GM21786 (cell line): ENCODE measurements around the gene SLC35E2B.

Experiments used
- ATAC-seq: cut with Tn5 transposase; IDR thresholded peaks from one replicate; pipeline ENCODE4 v1.9.1; 2021; ENCODE audit not compliant: unreplicated experiment

SLC35E2B gene

DNA sequence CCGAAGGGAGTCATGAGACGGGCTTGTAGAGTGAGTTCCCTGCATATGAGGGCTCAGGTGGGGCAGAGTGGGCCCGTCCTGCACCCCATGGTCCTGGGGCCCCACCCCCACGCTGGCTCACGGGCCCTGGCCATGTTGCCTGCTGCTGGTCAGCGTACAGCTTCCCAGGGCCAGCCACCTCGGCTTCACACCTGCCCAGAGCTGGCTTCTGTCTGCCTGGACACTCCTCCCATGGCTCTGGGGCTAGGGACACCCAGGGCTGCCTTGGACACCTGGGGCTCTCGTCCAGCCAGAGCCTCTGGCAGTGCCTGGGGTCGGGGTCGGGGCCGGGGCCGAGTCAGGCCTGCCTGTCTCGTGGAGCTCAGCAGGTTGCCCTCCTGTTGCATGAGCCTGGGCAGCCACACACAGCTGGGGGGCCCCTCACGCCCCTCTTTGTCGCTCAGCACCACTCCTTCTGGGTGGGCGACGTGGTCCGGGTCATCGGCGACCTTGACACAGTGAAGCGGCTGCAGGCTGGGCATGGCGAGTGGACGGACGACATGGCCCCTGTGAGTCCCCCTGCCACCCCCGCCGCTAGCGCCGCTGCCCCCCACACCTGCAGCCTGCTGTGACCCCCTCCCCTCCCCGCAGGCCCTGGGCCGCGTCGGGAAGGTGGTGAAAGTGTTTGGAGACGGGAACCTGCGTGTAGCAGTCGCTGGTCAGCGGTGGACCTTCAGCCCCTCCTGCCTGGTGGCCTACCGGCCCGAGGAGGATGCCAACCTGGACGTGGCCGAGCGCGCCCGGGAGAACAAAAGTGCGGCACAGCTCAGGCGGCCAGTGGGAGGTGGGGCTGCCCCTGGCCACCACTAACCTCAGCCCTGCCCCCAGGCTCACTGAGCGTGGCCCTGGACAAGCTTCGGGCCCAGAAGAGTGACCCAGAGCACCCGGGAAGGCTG, 66.1 kb downstream of the SLC35E2B start:
- ATAC-seq = no peak

DNA sequence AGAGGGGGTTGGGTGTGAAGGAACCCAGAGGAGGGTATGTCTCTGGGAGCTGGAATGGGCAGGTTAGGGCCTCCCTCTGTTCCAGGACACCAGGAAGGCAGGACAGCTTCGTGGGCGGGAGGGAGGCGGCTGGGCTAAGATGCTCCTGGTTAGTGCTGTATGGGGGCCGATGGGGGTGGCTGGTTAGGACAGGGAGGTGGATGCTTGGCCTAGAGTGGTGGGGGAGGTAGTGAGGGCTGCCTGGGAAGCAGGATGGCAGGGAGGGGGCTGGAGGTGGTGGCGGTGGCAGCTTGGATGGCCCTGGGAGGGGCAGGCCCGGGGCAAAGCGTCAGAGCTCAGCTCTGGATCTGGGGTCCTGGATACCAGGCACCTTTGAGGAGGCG, 66.8 kb downstream of the SLC35E2B start:
- ATAC-seq = no peak

DNA sequence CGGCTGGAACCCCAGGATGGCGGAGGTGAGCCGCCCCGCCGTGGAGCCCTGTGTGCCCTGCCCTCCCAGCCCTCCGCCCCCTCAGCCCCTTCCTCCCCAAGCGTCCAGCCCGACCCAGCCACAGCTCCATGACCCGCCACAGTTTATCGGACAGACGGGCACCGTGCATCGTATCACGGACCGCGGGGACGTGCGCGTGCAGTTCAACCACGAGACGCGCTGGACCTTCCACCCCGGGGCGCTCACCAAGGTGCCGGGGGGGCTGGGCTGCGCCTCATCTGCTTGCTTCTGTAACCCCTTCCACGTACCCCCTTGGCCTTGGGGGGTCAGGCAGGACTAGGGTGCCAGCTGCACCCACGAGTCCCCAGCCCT, 67.2 kb downstream of the SLC35E2B start:
- no peak for ATAC-seq

DNA sequence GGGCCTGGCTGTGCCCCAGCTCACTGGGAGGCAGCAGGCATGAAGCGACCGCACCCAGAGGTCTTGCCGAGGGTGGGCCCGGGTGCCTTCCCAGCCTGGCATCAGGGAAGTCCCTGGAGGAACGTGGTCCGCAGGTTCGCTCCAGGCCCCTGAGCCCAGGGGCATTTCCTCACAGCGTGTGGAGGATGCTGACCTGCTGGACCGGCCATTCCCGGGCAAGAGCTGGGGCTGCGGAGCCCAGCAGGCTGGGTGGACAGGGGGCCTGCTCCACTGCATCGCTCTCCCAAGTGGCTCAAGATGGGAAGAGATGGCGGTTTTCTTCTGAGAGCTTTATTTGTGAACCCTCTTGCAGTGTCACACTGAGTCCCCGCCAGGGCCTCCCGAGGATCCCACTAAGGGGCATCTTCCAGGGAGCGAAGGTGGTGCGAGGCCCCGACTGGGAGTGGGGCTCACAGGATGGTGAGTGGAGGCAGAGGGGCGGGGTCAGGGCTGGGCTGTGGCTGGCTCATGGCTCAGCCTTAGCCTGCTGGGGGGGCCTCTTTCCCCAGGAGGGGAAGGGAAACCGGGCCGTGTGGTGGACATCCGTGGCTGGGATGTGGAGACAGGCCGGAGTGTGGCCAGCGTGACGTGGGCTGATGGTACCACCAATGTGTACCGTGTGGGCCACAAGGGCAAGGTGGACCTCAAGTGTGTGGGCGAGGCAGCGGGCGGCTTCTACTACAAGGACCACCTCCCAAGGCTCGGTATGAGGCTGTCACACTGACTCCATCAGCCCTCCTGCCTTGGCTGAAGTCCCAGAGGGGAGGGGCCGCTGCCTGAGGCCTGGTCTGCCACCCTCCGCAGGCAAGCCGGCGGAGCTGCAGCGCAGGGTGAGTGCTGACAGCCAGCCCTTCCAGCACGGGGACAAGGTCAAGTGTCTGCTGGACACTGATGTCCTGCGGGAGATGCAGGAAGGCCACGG, 67.9 kb downstream of the SLC35E2B start:
- no peak for ATAC-seq

DNA sequence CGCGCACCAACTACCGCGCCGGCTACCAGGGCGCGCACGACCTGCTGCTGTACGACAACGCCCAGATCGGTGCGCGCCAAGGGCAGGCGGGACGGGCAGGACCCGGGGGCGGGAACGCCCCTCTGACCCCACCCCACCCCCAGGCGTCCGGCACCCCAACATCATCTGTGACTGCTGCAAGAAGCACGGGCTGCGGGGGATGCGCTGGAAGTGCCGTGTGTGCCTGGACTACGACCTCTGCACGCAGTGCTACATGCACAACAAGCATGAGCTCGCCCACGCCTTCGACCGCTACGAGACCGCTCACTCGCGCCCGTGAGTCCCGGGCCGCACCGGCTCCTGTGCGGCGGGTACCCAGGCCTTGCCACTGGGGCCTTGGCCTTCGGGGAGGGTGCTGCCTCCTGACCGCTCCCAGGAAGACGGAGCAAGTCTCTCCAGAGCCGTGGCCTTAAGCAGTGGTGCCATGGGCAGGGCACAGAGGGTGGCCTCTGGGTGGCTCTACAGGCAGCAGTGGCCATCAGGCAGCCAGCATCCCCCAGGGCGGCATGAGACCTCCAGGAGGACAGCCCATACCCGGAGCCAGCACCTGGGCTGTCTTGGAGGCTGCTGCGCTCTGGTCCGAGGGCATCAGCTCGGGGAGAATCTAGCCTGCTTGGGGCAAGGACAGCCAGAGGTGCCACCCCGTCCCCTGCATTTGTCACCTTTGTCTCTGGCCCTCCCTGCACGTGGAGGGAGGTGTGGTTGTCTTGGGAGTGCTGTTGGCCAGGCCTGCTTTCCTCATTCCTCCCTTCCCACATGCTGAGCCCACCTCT, 68.8 kb downstream of the SLC35E2B start:
- ATAC-seq = no peak

DNA sequence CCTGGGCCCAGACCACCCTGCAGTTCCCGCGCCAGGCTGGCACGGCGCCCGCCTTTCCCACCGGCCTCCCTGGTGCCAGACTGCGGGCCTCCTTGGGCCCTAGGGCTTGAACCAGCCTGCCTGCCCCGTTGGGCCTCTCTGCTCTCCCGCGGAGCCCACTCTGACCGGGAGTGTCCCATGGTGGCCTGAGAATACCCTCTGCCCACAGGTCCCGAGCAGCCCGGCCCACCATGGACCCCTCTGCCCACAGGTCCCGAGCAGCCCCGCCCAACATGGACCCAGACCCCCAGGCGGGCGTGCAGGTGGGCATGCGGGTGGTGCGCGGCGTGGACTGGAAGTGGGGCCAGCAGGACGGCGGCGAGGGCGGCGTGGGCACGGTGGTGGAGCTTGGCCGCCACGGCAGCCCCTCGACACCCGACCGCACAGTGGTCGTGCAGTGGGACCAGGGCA, 69.4 kb downstream of the SLC35E2B start:
- ATAC-seq = no peak

DNA sequence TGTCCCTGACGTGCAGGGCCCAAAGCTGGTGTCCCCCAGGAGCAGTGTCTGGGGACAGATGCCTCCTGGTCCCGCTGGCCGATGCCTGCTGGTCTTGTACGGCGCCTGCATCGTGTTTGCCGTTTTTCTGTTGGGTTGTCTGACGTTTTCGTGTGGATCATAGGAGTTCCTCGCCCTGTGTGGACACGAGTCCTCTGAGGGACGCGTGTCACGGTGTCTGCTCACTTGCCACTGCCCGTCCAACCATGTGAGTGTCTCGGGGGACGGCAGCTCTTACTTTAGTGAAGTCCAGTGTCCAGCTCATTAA, 69.9 kb downstream of the SLC35E2B start:
- no peak for ATAC-seq

DNA sequence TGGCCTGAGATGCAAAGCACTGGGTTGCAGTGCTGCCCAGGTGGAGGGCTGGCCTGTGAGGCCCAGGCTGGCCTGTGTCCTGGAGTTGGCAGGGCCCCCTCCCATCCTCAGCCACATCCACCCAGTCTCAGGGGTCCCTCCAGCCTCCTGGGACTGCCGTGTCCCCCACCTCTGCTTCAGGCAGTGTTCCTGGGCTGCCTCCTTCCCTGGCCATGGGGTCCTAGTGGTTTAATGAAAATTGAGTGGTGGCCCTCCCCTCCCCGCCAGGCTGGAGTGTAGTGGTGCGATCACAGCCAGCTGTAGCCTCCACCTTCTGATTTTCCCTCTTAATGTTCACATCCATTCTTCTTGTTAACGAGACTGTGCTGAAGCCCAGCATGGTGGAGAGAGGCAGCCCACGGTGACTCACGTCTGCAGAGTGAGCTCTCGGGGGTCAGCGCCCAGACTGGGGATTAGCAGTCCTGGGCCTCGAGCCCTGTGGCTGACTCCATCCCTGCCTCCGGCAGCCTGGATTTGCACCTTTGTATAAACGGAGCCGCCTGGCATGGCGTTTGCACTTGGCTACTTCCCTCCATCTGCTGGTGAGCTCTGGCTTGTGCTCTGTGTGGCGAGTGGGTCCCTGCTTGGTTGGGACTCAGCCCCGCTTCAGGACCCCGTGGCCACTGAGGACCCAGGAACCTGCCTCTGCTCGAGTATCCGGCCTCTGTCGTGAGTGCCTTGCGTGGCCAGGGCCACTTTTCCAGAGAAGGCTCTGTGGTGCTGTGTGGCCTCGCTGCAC, 70.4 kb downstream of the SLC35E2B start:
- ATAC-seq = no peak

DNA sequence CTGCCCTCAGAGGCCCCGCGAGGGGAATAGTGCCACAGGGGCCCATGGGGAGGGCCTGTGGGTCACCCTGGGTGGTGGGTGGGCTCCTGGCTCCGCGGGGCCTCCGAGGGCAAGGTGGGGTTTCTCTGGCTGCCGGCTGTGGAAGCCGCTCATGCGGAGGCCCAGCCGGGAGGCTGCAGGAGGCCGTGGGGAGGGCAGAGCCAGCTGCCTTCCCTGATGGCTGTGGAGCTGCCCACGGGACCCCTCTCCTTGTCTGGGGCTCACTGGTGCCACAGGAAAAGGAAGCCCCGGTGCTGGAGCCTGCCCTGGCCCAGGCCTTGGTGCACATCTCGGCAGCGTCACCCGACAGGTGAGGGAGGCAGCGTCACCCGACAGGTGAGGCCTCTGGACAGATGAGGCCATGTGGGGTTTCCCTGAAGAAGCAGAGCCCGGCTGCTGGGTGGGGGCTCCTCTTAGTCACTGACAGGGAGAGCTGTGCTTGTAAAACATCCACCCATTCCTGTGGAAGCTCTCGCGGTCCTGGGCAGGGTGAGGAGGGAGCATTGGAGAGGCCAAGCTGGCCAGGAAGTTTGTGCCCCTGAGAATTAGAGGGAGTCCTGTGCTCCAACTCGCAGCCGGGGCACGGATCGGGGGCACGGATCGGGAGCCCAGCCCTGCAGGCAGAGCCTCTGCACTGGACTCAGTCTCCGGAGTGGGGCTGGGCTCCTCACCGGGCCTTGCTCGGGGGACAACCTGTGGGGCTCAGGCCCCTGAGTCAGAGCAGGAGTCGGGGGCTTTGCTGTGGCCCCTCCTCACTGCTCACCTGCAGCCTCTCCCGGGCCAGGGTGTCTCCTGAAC, 71.2 kb downstream of the SLC35E2B start:
- no peak for ATAC-seq

DNA sequence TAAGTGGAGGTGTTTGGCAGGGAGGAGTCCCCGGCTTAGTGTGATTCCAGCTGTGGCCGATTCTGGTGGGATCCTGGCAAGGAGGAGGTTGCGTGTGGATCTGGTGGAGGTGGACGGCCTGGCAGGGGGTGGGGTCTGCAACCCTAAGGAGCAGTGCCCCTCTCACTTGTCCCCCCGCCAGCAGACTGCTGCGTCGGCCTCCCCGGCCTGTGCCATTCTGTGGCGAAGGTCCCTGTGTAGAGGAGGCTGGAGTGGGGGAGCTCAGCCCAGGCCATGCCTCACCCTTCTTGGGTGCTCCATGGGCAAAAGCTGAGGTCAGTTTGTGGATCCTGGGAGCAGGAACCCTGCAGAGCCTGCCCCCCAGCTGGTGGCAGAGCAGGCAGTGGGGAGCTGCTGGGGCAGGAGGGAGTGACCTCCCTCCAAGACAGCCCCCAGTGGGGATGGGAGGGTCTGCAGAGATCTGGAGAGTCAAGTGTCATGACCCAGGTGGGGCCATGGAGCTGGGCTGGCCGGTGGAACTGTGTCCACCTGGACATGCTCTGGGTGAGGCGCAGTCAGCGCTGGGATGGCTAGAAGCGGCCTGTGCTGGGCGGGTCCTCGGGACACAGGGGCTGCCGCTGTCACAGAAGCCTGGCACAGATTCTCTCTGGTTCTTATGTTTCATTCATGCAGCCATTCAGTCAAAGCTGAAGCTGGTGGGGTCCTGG, 72.0 kb downstream of the SLC35E2B start:
- no peak for ATAC-seq

DNA sequence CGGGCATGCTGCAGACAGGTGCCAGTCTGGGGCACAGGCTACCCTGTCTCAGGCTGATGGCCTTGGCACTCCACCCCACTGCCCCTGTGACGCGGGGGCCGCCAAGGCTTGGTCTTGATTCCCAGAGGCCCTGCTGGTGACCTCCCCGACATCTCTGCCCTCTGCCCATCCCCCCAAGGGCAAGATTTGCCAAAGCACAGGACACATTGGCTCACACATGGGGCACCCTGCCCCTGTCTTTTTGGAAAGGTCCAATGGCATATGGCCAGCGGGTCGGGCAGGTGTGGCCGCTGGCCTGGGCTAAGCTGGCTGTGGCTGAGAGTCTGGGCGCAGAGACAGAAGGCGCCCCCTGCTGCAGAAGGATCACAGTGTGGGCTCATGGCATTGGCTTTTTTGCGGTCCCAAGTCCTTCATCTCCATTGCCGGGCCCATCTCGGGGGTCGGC, 72.7 kb downstream of the SLC35E2B start:
- ATAC-seq = no peak

DNA sequence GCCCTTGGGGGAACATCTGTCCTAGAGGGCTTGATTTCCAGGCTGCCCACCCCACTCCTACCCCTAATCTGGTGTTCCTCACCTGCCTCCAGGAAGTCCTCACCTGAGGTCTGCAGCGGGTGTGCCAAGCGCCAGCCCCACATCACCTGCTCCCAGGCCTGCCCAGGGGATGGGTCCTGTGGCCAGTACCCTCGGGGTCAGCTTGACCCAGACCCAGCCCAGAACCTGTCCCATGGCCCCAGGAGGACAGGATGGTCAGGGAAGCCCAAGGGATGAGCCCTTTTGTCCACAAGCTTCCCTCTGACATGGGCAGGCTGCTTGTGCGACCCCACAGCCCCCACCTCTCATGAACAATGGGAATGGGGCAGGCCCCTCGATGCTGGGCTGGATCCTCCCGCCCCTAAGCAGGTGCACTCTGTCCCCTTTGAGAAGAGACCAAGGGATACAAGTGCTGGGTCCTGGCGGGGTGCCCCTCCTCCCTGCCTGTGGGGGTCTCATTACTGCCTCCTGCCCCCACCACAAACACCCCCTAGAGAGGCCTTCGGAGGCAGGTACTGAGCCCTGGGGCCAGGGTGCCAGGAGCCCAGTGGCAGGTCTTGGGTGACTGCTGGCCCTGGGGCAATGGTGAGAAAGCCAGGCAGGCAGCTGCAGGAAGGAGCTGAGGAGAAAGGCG, 74.1 kb downstream of the SLC35E2B start:
- ATAC-seq = no peak

DNA sequence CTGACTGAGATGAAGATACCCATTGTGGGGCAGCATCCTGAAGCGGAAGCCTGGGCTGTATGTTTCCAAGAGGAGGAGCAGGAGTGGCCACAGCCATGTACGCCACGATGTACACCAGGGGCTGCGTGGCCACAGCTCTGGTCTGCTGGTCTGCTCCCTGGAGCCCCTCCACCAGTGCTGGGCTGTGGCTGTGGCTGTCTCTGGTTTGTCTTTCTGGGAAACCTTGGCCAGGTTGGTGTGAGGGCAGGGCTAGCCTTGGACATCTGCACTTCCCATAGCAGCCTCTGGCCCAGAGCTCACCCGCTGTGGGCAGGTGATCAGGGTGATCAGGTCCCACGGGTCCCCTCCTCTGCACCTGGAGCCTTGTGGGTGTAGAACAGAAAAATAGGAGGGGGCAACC, 74.7 kb downstream of the SLC35E2B start:
- no peak for ATAC-seq

DNA sequence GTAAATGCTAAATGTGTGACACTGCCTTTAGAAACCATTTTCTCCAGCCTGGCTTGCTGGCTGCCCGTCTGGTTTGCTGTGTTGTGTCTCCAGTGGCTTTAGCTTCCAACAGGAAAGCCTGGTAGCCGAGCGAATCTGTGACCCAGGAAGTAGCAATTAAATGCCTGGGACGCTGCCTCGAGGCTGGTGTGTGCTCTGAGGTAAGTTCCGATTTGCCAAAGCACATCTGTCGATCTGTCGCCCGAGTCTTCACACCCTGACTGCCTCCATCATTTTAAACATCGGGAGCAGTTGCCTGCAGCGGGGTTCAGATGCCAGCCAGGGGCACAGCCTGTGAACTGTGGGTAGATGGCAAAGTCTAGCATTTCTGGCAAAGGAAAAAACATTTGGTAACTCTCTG, 75.1 kb downstream of the SLC35E2B start:
- ATAC-seq = no peak

DNA sequence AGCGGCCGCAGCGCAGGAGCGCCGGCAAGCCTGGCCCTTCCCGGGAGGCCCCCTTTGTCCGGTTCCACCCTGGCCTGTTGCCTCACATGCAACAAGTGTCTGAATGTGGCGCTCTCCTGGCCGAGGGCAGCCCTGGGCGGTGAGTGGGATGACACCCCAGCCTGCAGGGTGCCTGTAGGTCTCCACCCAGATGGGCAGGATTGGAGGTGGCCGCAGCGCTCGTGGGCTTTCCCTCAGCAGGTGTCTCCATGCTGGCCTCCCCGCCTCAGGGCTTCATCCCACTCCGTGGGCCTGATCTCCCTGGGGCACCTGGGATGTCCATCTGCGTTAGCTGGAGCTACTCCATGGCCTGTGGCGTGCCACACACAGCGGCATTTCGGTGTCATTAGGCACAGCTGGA, 75.8 kb downstream of the SLC35E2B start:
- ATAC-seq = no peak

DNA sequence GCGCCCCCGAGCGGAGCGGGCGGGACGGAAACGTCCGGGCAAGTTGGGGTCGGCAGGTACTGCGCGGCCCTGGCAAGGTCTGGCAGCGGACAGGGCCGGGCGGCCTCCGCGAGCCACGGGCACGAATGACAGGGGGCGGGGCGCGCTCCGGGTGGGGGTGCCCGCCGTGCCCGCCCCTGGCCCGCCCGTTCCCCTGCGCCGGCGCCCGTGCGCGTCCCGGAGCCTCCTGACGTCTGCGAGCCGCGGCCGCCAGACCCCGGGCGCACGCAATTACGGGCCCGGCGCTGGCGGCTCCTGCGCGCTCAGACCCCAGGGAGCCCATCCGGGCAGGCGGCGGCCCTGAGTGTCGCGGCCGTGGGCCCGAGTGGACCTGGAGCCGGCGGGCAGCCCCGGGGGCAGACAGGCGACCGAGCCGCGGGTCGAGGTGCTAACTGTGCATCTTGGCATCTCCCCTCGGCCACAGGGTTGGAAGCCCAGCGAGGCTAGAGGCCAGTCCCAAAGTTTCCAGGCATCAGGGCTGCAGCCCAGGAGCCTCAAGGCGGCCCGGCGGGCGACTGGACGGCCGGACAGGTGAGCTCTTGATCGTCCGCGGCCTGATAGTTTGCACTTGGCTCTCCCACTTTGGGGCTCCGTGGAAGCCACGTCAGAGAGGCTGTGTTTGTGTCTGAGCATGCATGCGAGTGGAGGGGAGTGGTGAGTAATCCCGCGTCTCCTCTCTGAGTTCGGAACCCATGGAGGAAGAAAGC, 76.4 kb downstream of the SLC35E2B start:
- ATAC-seq = peak; percentile 15

DNA sequence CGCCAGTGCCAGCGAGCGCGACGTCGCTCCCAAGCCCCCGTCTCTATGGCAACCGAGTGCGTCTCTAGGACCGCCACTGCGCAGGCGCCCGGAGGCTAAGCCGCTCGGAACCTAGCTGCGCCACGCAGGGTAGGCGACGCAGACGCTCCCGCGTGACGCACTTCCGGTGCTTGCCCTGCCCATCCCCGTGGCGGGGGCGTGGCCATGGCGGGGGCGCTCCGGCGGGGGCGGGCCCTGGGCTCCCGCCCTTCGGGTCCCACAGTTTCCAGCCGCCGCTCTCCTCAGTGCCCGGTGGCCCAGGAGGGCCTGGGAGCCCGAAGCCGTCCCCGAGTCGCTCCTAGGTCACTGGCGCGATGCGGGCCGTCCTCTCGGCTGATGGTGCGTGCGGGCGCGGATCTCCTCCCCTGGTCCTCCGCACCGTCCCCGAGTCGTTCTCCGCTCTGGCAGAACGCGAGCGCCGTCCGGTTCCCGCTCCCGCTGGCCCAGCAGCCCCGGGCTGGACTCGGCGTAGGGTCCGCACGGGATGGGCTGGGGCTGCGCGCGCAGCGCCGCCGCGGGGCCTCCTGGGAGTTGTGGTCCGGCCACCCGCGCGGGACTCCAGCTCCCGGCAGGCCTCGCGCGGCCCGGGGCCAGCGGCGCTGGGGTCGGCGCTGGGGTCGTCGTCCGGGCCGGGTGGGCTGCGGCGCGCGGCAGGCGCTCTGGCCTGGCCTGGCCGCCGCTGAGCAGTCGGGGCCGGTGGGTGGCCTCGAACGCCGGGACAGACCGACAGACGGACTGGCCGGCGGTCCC, 77.1 kb downstream of the SLC35E2B start, which contains the start of gene MIB2:
Gene MIB2 (plus strand): TSS at position 245 of the 789 bp plus-strand sequence. CDS start 7,953 bp downstream, outside the sequence.
- ATAC-seq = peak; percentile 80
